Keratinocyte (primary cell): ENCODE results near the gene TAOK3.

Experiments
- CTCF ChIP-seq, 3 experiments: IDR thresholded peaks in 1 of 3; conservative IDR thresholded peaks in 1 of 3; optimal IDR thresholded peaks in 1 of 3; 2 replicates in 2 of 3; 3 replicates in 1 of 3; pipeline versions ENCODE3 to v1.5.1; 2011; ENCODE audit warnings: low read length in 3 of 3, mild to moderate bottlenecking in 3 of 3, moderate library complexity in 2 of 3, control low read depth in 1 of 3, inconsistent platforms in 1 of 3; ENCODE audit not compliant: insufficient read depth in 2 of 3; ENCODE audit errors: extremely low read depth in 1 of 3
- EZH2 ChIP-seq: IDR thresholded peaks from one replicate; pipeline ENCODE4 v1.6.1; 2012; ENCODE audit warnings: inconsistent platforms, mild to moderate bottlenecking, low read length, moderate library complexity

- TF ChIP-seq CTCF (optimal IDR thresholded peaks at IDR 0.05 in 1 of 3, IDR thresholded peaks at IDR 0.05 in 1 of 3, conservative IDR thresholded peaks at IDR 0.05 in 1 of 3; ENCODE audit: extremely low read depth in 1 of 3, insufficient read depth in 2 of 3, low read length in 3 of 3) (no peak), EZH2 (no peak)
Measured at GRCh38 chr12:118302053-118302452, 70.7 kb downstream of the TAOK3 start.
